Measurements from ENCODE around the gene GP1BA.

Gene GP1BA

GRCh38 chr17:4931963-4932362, at the start of gene GP1BA:
GP1BA (plus strand) TSS chr17:4932277; CDS start chr17:4932605, 328 bp downstream.
- Mint-ChIP-seq H3K4me1 (peaks cover 32 to 49% of the 10 kb centered on the region in 2 donors), H3K27me3 (peaks cover 17 to 21% of the 10 kb centered on the region in 2 donors)

GRCh38 chr17:4884489-4884888, 47.6 kb upstream of the GP1BA start:
- peaks cover 30 to 60% of the 10 kb centered on the region in 2 donors for H3K36me3 Mint-ChIP-seq
- no peaks in the 10 kb centered on the region for H3K9me3 Mint-ChIP-seq
- no peak for DNase-seq
- H3K27me3 Mint-ChIP-seq, result no peaks in the 10 kb centered on the region
- no peak for ATAC-seq (replicated peaks)
- H3K4me3 Mint-ChIP-seq, result no peak overlapping the region
- no peak overlapping the region for H3K27ac Mint-ChIP-seq
- peaks cover 5 to 10% of the 10 kb centered on the region in 2 donors for H3K4me1 Mint-ChIP-seq

More at GRCh38 chr17:4931963-4932362, at the start of gene GP1BA:
- Mint-ChIP-seq H3K36me3 (peaks cover 38 to 60% of the 10 kb centered on the region in 2 donors), H3K27ac (peak within 1 kb of the TSS; percentile 75), H3K9me3 (no peaks in the 10 kb centered on the region), H3K4me3 (peak within 1 kb of the TSS; percentile 26 to 54)
- ATAC-seq (replicated peaks), result peak; percentile 58 to 81
- no peak for DNase-seq

- Mint-ChIP-seq H3K36me3 (peaks cover 38 to 65% of the 10 kb centered on the region in 2 donors), H3K27ac (no peak overlapping the region), H3K4me1 (peaks cover 3 to 5% of the 10 kb centered on the region in 2 donors), H3K27me3 (no peaks in the 10 kb centered on the region), H3K4me3 (no peak overlapping the region), H3K9me3 (no peaks in the 10 kb centered on the region)
- DNase-seq (no peak), ATAC-seq (replicated peaks) (no peak)
Measured at GRCh38 chr17:4886830-4887229, 45.2 kb upstream of the GP1BA start.

- H3K36me3 Mint-ChIP-seq, result peaks cover 43 to 68% of the 10 kb centered on the region in 2 donors
- no peaks in the 10 kb centered on the region for H3K27me3 Mint-ChIP-seq
- ATAC-seq (replicated peaks), result no peak
- H3K27ac Mint-ChIP-seq, result peak overlapping the region; percentile 14
- no peak for DNase-seq
- peaks cover 0 to 5% of the 10 kb centered on the region in 2 donors for H3K4me1 Mint-ChIP-seq
- no peaks in the 10 kb centered on the region for H3K9me3 Mint-ChIP-seq
- H3K4me3 Mint-ChIP-seq, result no peak overlapping the region
Measured at GRCh38 chr17:4887581-4887980, 44.5 kb upstream of the GP1BA start.

- DNase-seq (no peak), ATAC-seq (replicated peaks) (no peak)
- Mint-ChIP-seq H3K4me3 (no peak overlapping the region), H3K27me3 (no peaks in the 10 kb centered on the region), H3K36me3 (peaks cover 69 to 76% of the 10 kb centered on the region in 2 donors), H3K4me1 (peaks cover 0 to 8% of the 10 kb centered on the region in 2 donors), H3K27ac (peak overlapping the region; percentile 51), H3K9me3 (no peaks in the 10 kb centered on the region)
Measured at GRCh38 chr17:4891411-4892410, 40.4 kb upstream of the GP1BA start.

- Mint-ChIP-seq H3K4me1 (peaks cover 0 to 8% of the 10 kb centered on the region in 2 donors), H3K4me3 (no peak overlapping the region), H3K27ac (no peak overlapping the region), H3K9me3 (no peaks in the 10 kb centered on the region), H3K36me3 (peaks cover 76% of the 10 kb centered on the region in 2 donors), H3K27me3 (peaks cover 0 to 5% of the 10 kb centered on the region in 2 donors)
- no peak for DNase-seq
- no peak for ATAC-seq (replicated peaks)
Measured at GRCh38 chr17:4892499-4893221, 39.4 kb upstream of the GP1BA start.

- peaks cover 76 to 77% of the 10 kb centered on the region in 2 donors for H3K36me3 Mint-ChIP-seq
- H3K9me3 Mint-ChIP-seq, result no peaks in the 10 kb centered on the region
- peaks cover 3 to 8% of the 10 kb centered on the region in 2 donors for H3K4me1 Mint-ChIP-seq
- ATAC-seq (replicated peaks) (no peak), DNase-seq (no peak)
- peaks cover under 1 to 5% of the 10 kb centered on the region in 2 donors for H3K27me3 Mint-ChIP-seq
- H3K4me3 Mint-ChIP-seq, result no peak overlapping the region
- H3K27ac Mint-ChIP-seq, result no peak overlapping the region
Measured at GRCh38 chr17:4893272-4893671, 38.8 kb upstream of the GP1BA start.

- peaks cover 77 to 78% of the 10 kb centered on the region in 2 donors for H3K36me3 Mint-ChIP-seq
- no peaks in the 10 kb centered on the region for H3K9me3 Mint-ChIP-seq
- no peak for ATAC-seq (replicated peaks)
- H3K27me3 Mint-ChIP-seq, result peaks cover 4 to 5% of the 10 kb centered on the region in 2 donors
- no peak overlapping the region for H3K4me3 Mint-ChIP-seq
- H3K4me1 Mint-ChIP-seq, result peaks cover 9 to 12% of the 10 kb centered on the region in 2 donors
- no peak for DNase-seq
- peak overlapping the region; percentile 37 for H3K27ac Mint-ChIP-seq
Measured at GRCh38 chr17:4893721-4894560, 38.1 kb upstream of the GP1BA start.

- Mint-ChIP-seq H3K27me3 (peaks cover 4 to 13% of the 10 kb centered on the region in 2 donors), H3K9me3 (no peaks in the 10 kb centered on the region), H3K27ac (no peak overlapping the region), H3K36me3 (peaks cover 71 to 77% of the 10 kb centered on the region in 2 donors), H3K4me3 (no peak overlapping the region), H3K4me1 (peaks cover 18 to 19% of the 10 kb centered on the region in 2 donors)
- ATAC-seq (replicated peaks) (no peak), DNase-seq (no peak)
Measured at GRCh38 chr17:4895121-4895520, 37.0 kb upstream of the GP1BA start.

GRCh38 chr17:4895657-4896331, 36.3 kb upstream of the GP1BA start:
- DNase-seq (no peak), ATAC-seq (replicated peaks) (no peak)
- Mint-ChIP-seq H3K4me1 (peaks cover 22 to 24% of the 10 kb centered on the region in 2 donors), H3K36me3 (peaks cover 65 to 70% of the 10 kb centered on the region in 2 donors), H3K27me3 (peaks cover 4 to 16% of the 10 kb centered on the region in 2 donors), H3K9me3 (peaks cover 0 to 1% of the 10 kb centered on the region in 2 donors), H3K4me3 (no peak overlapping the region), H3K27ac (peak overlapping the region; percentile 14)

- Mint-ChIP-seq H3K4me1 (peaks cover 25 to 28% of the 10 kb centered on the region in 2 donors), H3K36me3 (peaks cover 59 to 63% of the 10 kb centered on the region in 2 donors), H3K4me3 (no peak overlapping the region), H3K27me3 (peaks cover 4 to 18% of the 10 kb centered on the region in 2 donors), H3K9me3 (peaks cover 0 to 1% of the 10 kb centered on the region in 2 donors), H3K27ac (no peak overlapping the region)
- no peak for DNase-seq
- ATAC-seq (replicated peaks), result no peak
Measured at GRCh38 chr17:4896332-4897197, 35.5 kb upstream of the GP1BA start.

GRCh38 chr17:4897198-4897687, 34.8 kb upstream of the GP1BA start:
- DNase-seq (no peak), ATAC-seq (replicated peaks) (no peak)
- H3K36me3 Mint-ChIP-seq, result peaks cover 54 to 58% of the 10 kb centered on the region in 2 donors
- H3K4me3 Mint-ChIP-seq, result no peak overlapping the region
- peak overlapping the region; percentile 51 for H3K27ac Mint-ChIP-seq
- peaks cover 0 to 1% of the 10 kb centered on the region in 2 donors for H3K9me3 Mint-ChIP-seq
- peaks cover 29 to 30% of the 10 kb centered on the region in 2 donors for H3K4me1 Mint-ChIP-seq
- peaks cover 4 to 18% of the 10 kb centered on the region in 2 donors for H3K27me3 Mint-ChIP-seq
